SK-N-SH (cell line): ENCODE results near the gene SPTBN1. TPM values are rescaled to one million over a fixed set of nuclear protein-coding genes. Genes with fewer than 3 reads are reported as not detected.
A peak's percentile ranks its signal among the peaks of the same experiment; 100 is the strongest.

Experiments used
- CTCF ChIA-PET: fragments of 300-600, 350-600 bp; formaldehyde crosslinking; extraction: SDS; loops from one replicate; lab custom pipeline; 2021; lab: Yijun Ruan, JAX
- POLR2A ChIA-PET: fragments of 350-600 bp; sonication (Branson Sonifier 250); formaldehyde crosslinking; extraction: SDS; loops from one replicate; lab custom pipeline; 2020; ENCODE audit warnings: antibody characterized with exemption, inconsistent platforms; lab: Yijun Ruan, JAX
- DNase-seq: peaks from one replicate; pipeline ENCODE4 v3.0.0; 2012
- H2AFZ ChIP-seq: fragments of 200-600 bp; sonication (generic); 2 replicates; pipeline ENCODE4 v1.8.1; 2016; ENCODE audit warnings: antibody characterized with exemption, mild to moderate bottlenecking, low read depth
- H3F3A ChIP-seq: fragments of 200-600 bp; sonication (generic); replicated peaks from 2 replicates; pipeline ENCODE3; 2016; ENCODE audit warnings: antibody characterized with exemption, mild to moderate bottlenecking; ENCODE audit not compliant: insufficient read depth
- H3K27ac ChIP-seq, 2 experiments: fragments of 200-500 bp in 1 of 2; fragments of 200-600 bp in 1 of 2; sonication (Bioruptor generic) in 1 of 2; sonication (generic), shearing (Covaris generic) in 1 of 2; 2 replicates each; pipeline versions ENCODE4 v1.5.1 to v1.6.1; 2014 to 2016; ENCODE audit warnings: low read depth in 2 of 2, inconsistent platforms in 1 of 2, low read length in 1 of 2, mild to moderate bottlenecking in 1 of 2, mixed read lengths in 1 of 2
- H3K27me3 ChIP-seq: fragments of 200-600 bp; sonication (generic), shearing (Covaris generic); 2 replicates; pipeline ENCODE4 v1.6.1; 2016; ENCODE audit warnings: mixed run types; ENCODE audit not compliant: insufficient read depth
- H3K36me3 ChIP-seq, 2 experiments: fragments of 200-500 bp in 1 of 2; fragments of 200-600 bp in 1 of 2; sonication (Bioruptor generic) in 1 of 2; sonication (generic) in 1 of 2; replicated peaks in 1 of 2; 2 replicates each; pipeline versions ENCODE3 to v1.5.1; 2014 to 2016; ENCODE audit warnings: low read length in 1 of 2, mild to moderate bottlenecking in 1 of 2; ENCODE audit not compliant: insufficient read depth in 2 of 2, control insufficient read depth in 1 of 2
- H3K4me1 ChIP-seq, 2 experiments: fragments of 200-500 bp in 1 of 2; fragments of 200-600 bp in 1 of 2; sonication (Bioruptor generic) in 1 of 2; sonication (generic), shearing (Covaris generic) in 1 of 2; 2 replicates each; pipeline versions ENCODE4 v1.5.1 to v1.6.1; 2014 to 2016; ENCODE audit warnings: low read depth in 1 of 2, low read length in 1 of 2, mixed run types in 1 of 2; ENCODE audit not compliant: insufficient read depth in 2 of 2, control insufficient read depth in 1 of 2
- H3K4me2 ChIP-seq: fragments of 200-600 bp; sonication (generic), shearing (Covaris generic); 2 replicates; pipeline ENCODE4 v1.6.1; 2017; ENCODE audit warnings: mixed run types
- H3K4me3 ChIP-seq, 2 experiments: fragments of 200-500 bp in 1 of 2; fragments of 200-600 bp in 1 of 2; sonication (Bioruptor generic) in 1 of 2; sonication (generic), shearing (Covaris generic) in 1 of 2; 2 replicates each; pipeline versions ENCODE4 v1.5.1 to v1.8.1; 2014 to 2016; ENCODE audit warnings: low read depth in 2 of 2, inconsistent platforms in 1 of 2, low read length in 1 of 2, mild to moderate bottlenecking in 1 of 2, mixed read lengths in 1 of 2, moderate library complexity in 1 of 2
- H3K79me2 ChIP-seq: fragments of 200-600 bp; sonication (generic); 2 replicates; pipeline ENCODE4 v1.8.1; 2017; ENCODE audit warnings: mild to moderate bottlenecking; ENCODE audit not compliant: insufficient read depth
- H3K9ac ChIP-seq: fragments of 200-600 bp; sonication (generic); 2 replicates; pipeline ENCODE4 v1.6.1; 2017; ENCODE audit warnings: mixed run types
- H3K9me2 ChIP-seq: fragments of 200-600 bp; sonication (generic); 2 replicates; pipeline ENCODE4 v1.6.1; 2017; ENCODE audit warnings: mixed run types
- H3K9me3 ChIP-seq: fragments of 200-600 bp; sonication (generic); 2 replicates; pipeline ENCODE4 v1.6.1; 2017; ENCODE audit warnings: mixed run types, mild to moderate bottlenecking, moderate library complexity
- H4K20me1 ChIP-seq: fragments of 200-600 bp; sonication (generic); 2 replicates; pipeline ENCODE4 v1.6.1; 2017; ENCODE audit warnings: mild to moderate bottlenecking, mixed run types; ENCODE audit not compliant: insufficient read depth
- CHD2 ChIP-seq: fragments of 150-350 bp; IDR thresholded peaks from 2 replicates; pipeline ENCODE4 v1.6.1; 2018; ENCODE audit warnings: low read length; ENCODE audit not compliant: partially characterized antibody
- ELF1 ChIP-seq: IDR thresholded peaks from 2 replicates; pipeline ENCODE4 v1.4.0; 2012
- EP300 ChIP-seq, 2 experiments: IDR thresholded peaks; 2 replicates each; pipeline versions ENCODE4 v1.4.0 to v1.6.1; 2012; ENCODE audit warnings: borderline replicate concordance in 1 of 2, low read depth in 1 of 2, low read length in 1 of 2
- EZH2phosphoT487 ChIP-seq: fragments of 200-600 bp; sonication (generic); IDR thresholded peaks from 2 replicates; pipeline ENCODE4 v1.6.1; 2017; ENCODE audit warnings: low read depth, mixed run types, mild to moderate bottlenecking, antibody characterized with exemption, moderate library complexity, borderline replicate concordance
- FOSL2 ChIP-seq: IDR thresholded peaks from 2 replicates; pipeline ENCODE4 v1.4.0; 2012; ENCODE audit warnings: low read depth, mild to moderate bottlenecking, moderate library complexity, borderline replicate concordance
- FOXJ3 ChIP-seq: sonication (generic); formaldehyde crosslinking; IDR thresholded peaks from 2 replicates; pipeline ENCODE4 v1.5.1; 2020; ENCODE audit warnings: mild to moderate bottlenecking, missing genetic modification reagents
- FOXM1 ChIP-seq: IDR thresholded peaks from 2 replicates; pipeline ENCODE4 v1.4.0; 2012; ENCODE audit warnings: low read depth, mild to moderate bottlenecking
- GABPA ChIP-seq: IDR thresholded peaks from 2 replicates; pipeline ENCODE4 v1.4.0; 2012; ENCODE audit warnings: low read depth, mild to moderate bottlenecking
- JUND ChIP-seq: IDR thresholded peaks from 2 replicates; pipeline ENCODE4 v1.4.0; 2012
- MEF2A ChIP-seq: IDR thresholded peaks from 2 replicates; pipeline ENCODE4 v1.4.0; 2012; ENCODE audit warnings: low read depth, borderline replicate concordance
- MXI1 ChIP-seq: IDR thresholded peaks from 2 replicates; pipeline ENCODE4 v1.6.1; 2012; ENCODE audit warnings: mild to moderate bottlenecking, low read depth, low read length, improper control_type of control experiment
- NFIC ChIP-seq: IDR thresholded peaks from 2 replicates; pipeline ENCODE4 v1.4.0; 2012; ENCODE audit warnings: borderline replicate concordance
- NRF1 ChIP-seq: IDR thresholded peaks from 2 replicates; pipeline ENCODE4 v1.6.1; 2012; ENCODE audit warnings: low read depth, mild to moderate bottlenecking, low read length
- POLR2AphosphoS5 ChIP-seq: IDR thresholded peaks from 2 replicates; pipeline ENCODE4 v1.6.1; 2012; ENCODE audit warnings: low read depth, low read length
- RAD21 ChIP-seq: IDR thresholded peaks from 2 replicates; pipeline ENCODE4 v1.6.1; 2012; ENCODE audit warnings: mild to moderate bottlenecking, low read length
- RCOR1 ChIP-seq: fragments of 150-350 bp; IDR thresholded peaks from 2 replicates; pipeline ENCODE4 v1.6.1; 2017; ENCODE audit warnings: antibody characterized with exemption, low read length
- RXRA ChIP-seq: IDR thresholded peaks from 2 replicates; pipeline ENCODE4 v1.4.0; 2012; ENCODE audit warnings: low read depth, mild to moderate bottlenecking, borderline replicate concordance
- SIN3A ChIP-seq: IDR thresholded peaks from 2 replicates; pipeline ENCODE4 v1.6.1; 2012; ENCODE audit warnings: low read depth, mild to moderate bottlenecking, low read length, moderate library complexity, borderline replicate concordance
- SMC3 ChIP-seq: IDR thresholded peaks from 2 replicates; pipeline ENCODE4 v1.6.1; 2012; ENCODE audit warnings: low read depth, low read length, improper control_type of control experiment
- TAF1 ChIP-seq: IDR thresholded peaks from 2 replicates; pipeline ENCODE4 v1.6.1; 2012; ENCODE audit warnings: low read depth, mild to moderate bottlenecking, low read length, moderate library complexity, borderline replicate concordance
- TCF12 ChIP-seq: IDR thresholded peaks from 2 replicates; pipeline ENCODE4 v1.4.0; 2012
- TEAD4 ChIP-seq: IDR thresholded peaks from 2 replicates; pipeline ENCODE4 v1.4.0; 2012; ENCODE audit warnings: mild to moderate bottlenecking, borderline replicate concordance; ENCODE audit not compliant: insufficient read depth
- YY1 ChIP-seq: IDR thresholded peaks from 2 replicates; pipeline ENCODE4 v1.4.0; 2012; ENCODE audit warnings: low read depth, mild to moderate bottlenecking
- WGBS: methylation state at CpG from one replicate; pipeline ENCODE4 v1.1.6; 2017; ENCODE audit warnings: low lambda C conversion rate; 5-methylcytosine and 5-hydroxymethylcytosine counted together
- polyA plus RNA-seq, 3 experiments: library from polyadenylated mRNA; depleted of rRNA; stranded (reverse); fragments of >200 nt; gene quantifications; 2 replicates each; pipeline ENCODE4 v1.2.3, GENCODE V29; 2012
- TF ChIP-seq, protein P1 (sequence below): fragments of 150-350 bp; IDR thresholded peaks from 2 replicates; pipeline ENCODE4 v1.6.1; 2017; ENCODE audit warnings: antibody characterized with exemption, low read length, low read depth, borderline replicate concordance
- TF ChIP-seq, protein P2 (sequence below): fragments of 150-350 bp; IDR thresholded peaks from 2 replicates; pipeline ENCODE4 v1.6.1; 2016; ENCODE audit warnings: mild to moderate bottlenecking, low read depth, low read length
- TF ChIP-seq, protein P3 (sequence below): IDR thresholded peaks from 2 replicates; pipeline ENCODE4; 2012
- TF ChIP-seq, protein P4 (sequence below): IDR thresholded peaks from 2 replicates; pipeline ENCODE4 v1.4.0; 2012; ENCODE audit warnings: low read depth, borderline replicate concordance
- TF ChIP-seq, protein P5 (sequence below): fragments of 200-600 bp; sonication (generic); IDR thresholded peaks from 2 replicates; pipeline ENCODE4 v1.6.1; 2017; ENCODE audit warnings: antibody characterized with exemption, mild to moderate bottlenecking, moderate library complexity
- TF ChIP-seq, protein P6 (sequence below): IDR thresholded peaks from 2 replicates; pipeline ENCODE4 v1.4.0; 2012; ENCODE audit warnings: low read depth

Gene SPTBN1
- polyA plus RNA-seq, 1 of the 3 experiments (the other 2 are of a cell fraction) = 29.1 TPM

DNA sequence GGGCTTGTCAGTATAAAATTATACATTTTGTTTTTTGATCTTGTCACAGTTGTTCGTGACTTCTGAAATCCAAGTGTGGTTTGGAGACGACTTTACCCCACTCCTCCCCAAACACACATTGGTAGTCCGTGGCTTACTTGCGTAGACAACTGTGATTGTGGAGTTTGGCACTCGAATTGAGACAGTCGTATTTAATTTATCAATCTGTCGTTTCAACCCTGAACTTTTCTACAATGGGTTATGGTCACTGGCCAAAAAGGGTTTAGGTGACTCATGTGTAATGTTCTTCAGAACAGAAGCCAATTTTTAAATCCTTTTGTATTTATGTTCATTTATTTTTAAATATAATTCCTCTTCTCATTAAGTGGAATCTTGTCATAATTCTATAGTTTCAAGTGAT is 129.9 kb downstream of the SPTBN1 start:
- 56% methylated on average over 7 of the region's 7 CpGs for WGBS
- Histone ChIP-seq H3K9me2 (no peaks in the 10 kb centered on the region), H3K79me2 (peaks cover 100% of the 10 kb centered on the region), H3K9me3 (no peaks in the 10 kb centered on the region), H3K27ac (peak overlapping the region; percentile 27 to 81; a peak in 3 of 4 replicates), H3K27me3 (no peaks in the 10 kb centered on the region), H4K20me1 (peaks cover 77% of the 10 kb centered on the region), H3K4me1 (peaks cover 46 to 49% of the 10 kb centered on the region in 2 experiments; a peak in 3 of 4 replicates), H3K4me2 (no peak overlapping the region), H2AFZ (no peak overlapping the region), H3K36me3 (peaks cover 4 to 9% of the 10 kb centered on the region in 2 experiments), H3K4me3 (no peak overlapping the region), H3K9ac (no peak overlapping the region), H3F3A (peaks cover 11% of the 10 kb centered on the region)
- ChIA-PET CTCF (interaction anchor here (1.5 kb wide), 1 partner anchor 118 kb away, joined by 3 read pairs; no protein-coding TSS in a partner anchor), POLR2A (no interaction called here)
- DNase-seq = no peak
- TF ChIP-seq, protein P1, sequence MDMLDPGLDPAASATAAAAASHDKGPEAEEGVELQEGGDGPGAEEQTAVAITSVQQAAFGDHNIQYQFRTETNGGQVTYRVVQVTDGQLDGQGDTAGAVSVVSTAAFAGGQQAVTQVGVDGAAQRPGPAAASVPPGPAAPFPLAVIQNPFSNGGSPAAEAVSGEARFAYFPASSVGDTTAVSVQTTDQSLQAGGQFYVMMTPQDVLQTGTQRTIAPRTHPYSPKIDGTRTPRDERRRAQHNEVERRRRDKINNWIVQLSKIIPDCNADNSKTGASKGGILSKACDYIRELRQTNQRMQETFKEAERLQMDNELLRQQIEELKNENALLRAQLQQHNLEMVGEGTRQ = no peak
- TF ChIP-seq RXRA = no peak; the same call in 1 of the 2 replicates
- TF ChIP-seq EZH2phosphoT487 = no peak
- TF ChIP-seq FOXM1 = no peak
- no peak for TF ChIP-seq MXI1
- TF ChIP-seq TAF1 = no peak
- TF ChIP-seq, protein P2, sequence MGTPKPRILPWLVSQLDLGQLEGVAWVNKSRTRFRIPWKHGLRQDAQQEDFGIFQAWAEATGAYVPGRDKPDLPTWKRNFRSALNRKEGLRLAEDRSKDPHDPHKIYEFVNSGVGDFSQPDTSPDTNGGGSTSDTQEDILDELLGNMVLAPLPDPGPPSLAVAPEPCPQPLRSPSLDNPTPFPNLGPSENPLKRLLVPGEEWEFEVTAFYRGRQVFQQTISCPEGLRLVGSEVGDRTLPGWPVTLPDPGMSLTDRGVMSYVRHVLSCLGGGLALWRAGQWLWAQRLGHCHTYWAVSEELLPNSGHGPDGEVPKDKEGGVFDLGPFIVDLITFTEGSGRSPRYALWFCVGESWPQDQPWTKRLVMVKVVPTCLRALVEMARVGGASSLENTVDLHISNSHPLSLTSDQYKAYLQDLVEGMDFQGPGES = no peak
- 0 out of 2 replicates have a peak, but pooled peaks have one; percentile 11 for TF ChIP-seq JUND
- TF ChIP-seq RCOR1 = no peak
- TF ChIP-seq NRF1 = no peak
- TF ChIP-seq, protein P3, sequence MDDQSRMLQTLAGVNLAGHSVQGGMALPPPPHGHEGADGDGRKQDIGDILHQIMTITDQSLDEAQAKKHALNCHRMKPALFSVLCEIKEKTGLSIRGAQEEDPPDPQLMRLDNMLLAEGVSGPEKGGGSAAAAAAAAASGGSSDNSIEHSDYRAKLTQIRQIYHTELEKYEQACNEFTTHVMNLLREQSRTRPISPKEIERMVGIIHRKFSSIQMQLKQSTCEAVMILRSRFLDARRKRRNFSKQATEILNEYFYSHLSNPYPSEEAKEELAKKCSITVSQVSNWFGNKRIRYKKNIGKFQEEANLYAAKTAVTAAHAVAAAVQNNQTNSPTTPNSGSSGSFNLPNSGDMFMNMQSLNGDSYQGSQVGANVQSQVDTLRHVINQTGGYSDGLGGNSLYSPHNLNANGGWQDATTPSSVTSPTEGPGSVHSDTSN = peak; percentile 39
- no peak for TF ChIP-seq CHD2
- TF ChIP-seq YY1 = no peak
- peak; percentile 25; the same call in 1 of the 2 replicates for TF ChIP-seq TCF12
- peak; percentile 63 for TF ChIP-seq NFIC
- peak; percentile 38; the same call in 1 of the 2 replicates for TF ChIP-seq FOSL2
- no peak for TF ChIP-seq POLR2AphosphoS5
- no peak for TF ChIP-seq TEAD4
- no peak for TF ChIP-seq RAD21
- TF ChIP-seq, protein P4, sequence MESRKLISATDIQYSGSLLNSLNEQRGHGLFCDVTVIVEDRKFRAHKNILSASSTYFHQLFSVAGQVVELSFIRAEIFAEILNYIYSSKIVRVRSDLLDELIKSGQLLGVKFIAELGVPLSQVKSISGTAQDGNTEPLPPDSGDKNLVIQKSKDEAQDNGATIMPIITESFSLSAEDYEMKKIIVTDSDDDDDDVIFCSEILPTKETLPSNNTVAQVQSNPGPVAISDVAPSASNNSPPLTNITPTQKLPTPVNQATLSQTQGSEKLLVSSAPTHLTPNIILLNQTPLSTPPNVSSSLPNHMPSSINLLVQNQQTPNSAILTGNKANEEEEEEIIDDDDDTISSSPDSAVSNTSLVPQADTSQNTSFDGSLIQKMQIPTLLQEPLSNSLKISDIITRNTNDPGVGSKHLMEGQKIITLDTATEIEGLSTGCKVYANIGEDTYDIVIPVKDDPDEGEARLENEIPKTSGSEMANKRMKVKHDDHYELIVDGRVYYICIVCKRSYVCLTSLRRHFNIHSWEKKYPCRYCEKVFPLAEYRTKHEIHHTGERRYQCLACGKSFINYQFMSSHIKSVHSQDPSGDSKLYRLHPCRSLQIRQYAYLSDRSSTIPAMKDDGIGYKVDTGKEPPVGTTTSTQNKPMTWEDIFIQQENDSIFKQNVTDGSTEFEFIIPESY = no peak
- TF ChIP-seq FOXJ3 = no peak
- TF ChIP-seq, protein P5, sequence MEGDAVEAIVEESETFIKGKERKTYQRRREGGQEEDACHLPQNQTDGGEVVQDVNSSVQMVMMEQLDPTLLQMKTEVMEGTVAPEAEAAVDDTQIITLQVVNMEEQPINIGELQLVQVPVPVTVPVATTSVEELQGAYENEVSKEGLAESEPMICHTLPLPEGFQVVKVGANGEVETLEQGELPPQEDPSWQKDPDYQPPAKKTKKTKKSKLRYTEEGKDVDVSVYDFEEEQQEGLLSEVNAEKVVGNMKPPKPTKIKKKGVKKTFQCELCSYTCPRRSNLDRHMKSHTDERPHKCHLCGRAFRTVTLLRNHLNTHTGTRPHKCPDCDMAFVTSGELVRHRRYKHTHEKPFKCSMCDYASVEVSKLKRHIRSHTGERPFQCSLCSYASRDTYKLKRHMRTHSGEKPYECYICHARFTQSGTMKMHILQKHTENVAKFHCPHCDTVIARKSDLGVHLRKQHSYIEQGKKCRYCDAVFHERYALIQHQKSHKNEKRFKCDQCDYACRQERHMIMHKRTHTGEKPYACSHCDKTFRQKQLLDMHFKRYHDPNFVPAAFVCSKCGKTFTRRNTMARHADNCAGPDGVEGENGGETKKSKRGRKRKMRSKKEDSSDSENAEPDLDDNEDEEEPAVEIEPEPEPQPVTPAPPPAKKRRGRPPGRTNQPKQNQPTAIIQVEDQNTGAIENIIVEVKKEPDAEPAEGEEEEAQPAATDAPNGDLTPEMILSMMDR = no peak
- TF ChIP-seq GABPA = no peak
- no peak for TF ChIP-seq ELF1
- TF ChIP-seq SMC3 = no peak
- TF ChIP-seq MEF2A = no peak
- no peak for TF ChIP-seq SIN3A
- TF ChIP-seq, protein P6, sequence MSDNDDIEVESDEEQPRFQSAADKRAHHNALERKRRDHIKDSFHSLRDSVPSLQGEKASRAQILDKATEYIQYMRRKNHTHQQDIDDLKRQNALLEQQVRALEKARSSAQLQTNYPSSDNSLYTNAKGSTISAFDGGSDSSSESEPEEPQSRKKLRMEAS = no peak
- TF ChIP-seq EP300 (IDR thresholded peaks at IDR 0.05; ENCODE audit: borderline replicate concordance in 1 of 2, low read depth in 1 of 2, low read length in 1 of 2) = no peak
